PC-9 (cell line): Measurements from ENCODE around the gene DENND1A. TPM values are rescaled to one million over a fixed set of nuclear protein-coding genes. Genes with fewer than 3 reads are reported as not detected.

Source experiments
- BruUV-seq: library from RNA; stranded (reverse); fragments of 400-500 nt; replicated peaks from 2 replicates; lab custom pipeline; 2021; lab: Mats Ljungman, UMichigan
- CTCF ChIA-PET: fragments of 300-600 bp; sonication (Branson Sonifier 250); formaldehyde crosslinking; loops from one replicate; lab custom pipeline; 2022; ENCODE audit warnings: antibody characterized with exemption; lab: Charles Lee
- POLR2A ChIA-PET: fragments of 300-600 bp; sonication (Branson Sonifier 250); formaldehyde crosslinking; loops from one replicate; lab custom pipeline; 2022; ENCODE audit warnings: antibody characterized with exemption; ENCODE audit not compliant: unreplicated experiment; lab: Charles Lee
- DNase-seq, 2 experiments: peaks; one replicate each; pipeline versions ENCODE4 v3.0.0 to v3.0.0-alpha.2; 2015 to 2022; ENCODE audit warnings: mixed read lengths in 1 of 2
- H2AFZ ChIP-seq: fragments of 200-600 bp; sonication (generic); 2 replicates; pipeline ENCODE4 v1.8.1; 2017; ENCODE audit warnings: antibody characterized with exemption
- H3F3A ChIP-seq: fragments of 200-600 bp; sonication (generic); 2 replicates; pipeline ENCODE4 v1.8.1; 2017; ENCODE audit warnings: antibody characterized with exemption, mild to moderate bottlenecking, low read depth; ENCODE audit not compliant: insufficient read depth
- H3K27ac ChIP-seq: fragments of 200-600 bp; sonication (generic); 2 replicates; pipeline ENCODE4 v1.6.1; 2016; ENCODE audit warnings: mixed run types
- H3K27me3 ChIP-seq: fragments of 200-600 bp; sonication (generic); 2 replicates; pipeline ENCODE4 v1.6.1; 2016; ENCODE audit warnings: low read depth, mixed run types; ENCODE audit not compliant: insufficient read depth
- H3K36me3 ChIP-seq: fragments of 200-600 bp; sonication (generic); 2 replicates; pipeline ENCODE4 v1.6.1; 2016; ENCODE audit warnings: low read depth, mixed run types
- H3K4me1 ChIP-seq: fragments of 200-600 bp; sonication (generic); replicated peaks from 2 replicates; pipeline ENCODE4 v1.6.1; 2016; ENCODE audit warnings: mixed run types; ENCODE audit not compliant: insufficient read depth
- H3K4me2 ChIP-seq: fragments of 200-600 bp; sonication (generic); 2 replicates; pipeline ENCODE4 v1.6.1; 2017; ENCODE audit warnings: mixed run types
- H3K4me3 ChIP-seq: fragments of 200-600 bp; sonication (generic); 2 replicates; pipeline ENCODE4 v1.6.1; 2016; ENCODE audit warnings: mixed run types
- H3K79me2 ChIP-seq: fragments of 200-600 bp; sonication (generic); 2 replicates; pipeline ENCODE4 v1.6.1; 2017; ENCODE audit warnings: low read depth, mixed run types
- H3K9me2 ChIP-seq: fragments of 200-600 bp; sonication (generic); 2 replicates; pipeline ENCODE4 v1.8.1; 2017; ENCODE audit warnings: mild to moderate bottlenecking; ENCODE audit not compliant: insufficient read depth
- H3K9me3 ChIP-seq: fragments of 200-600 bp; sonication (generic); 2 replicates; pipeline ENCODE4 v1.8.1; 2016; ENCODE audit warnings: low read depth; ENCODE audit not compliant: insufficient read depth
- H4K20me1 ChIP-seq: fragments of 200-600 bp; sonication (generic); 2 replicates; pipeline ENCODE4 v1.8.1; 2017; ENCODE audit not compliant: insufficient read depth
- EZH2 ChIP-seq: fragments of 200-600 bp; sonication (generic); IDR thresholded peaks from 2 replicates; pipeline ENCODE4 v1.8.0; 2017; ENCODE audit warnings: antibody characterized with exemption, low read depth
- intact Hi-C: fragments of 100-400 bp; cut with micrococcal nuclease; formaldehyde crosslinking; loops from one replicate; pipeline ENCODE4 v1.10.0; 2022; ENCODE audit not compliant: unreplicated experiment
- total RNA-seq: library from RNA; stranded (reverse); gene quantifications from 2 replicates; pipeline ENCODE4 v1.2.3, GENCODE V29; 2021
- TF ChIP-seq, protein P1 (sequence below): fragments of 200-600 bp; sonication (generic); conservative IDR thresholded peaks from 2 replicates; pipeline ENCODE4 v1.6.1; 2017; ENCODE audit warnings: mixed run types, antibody characterized with exemption, mild to moderate bottlenecking, moderate library complexity

Gene DENND1A
- total RNA-seq, 1 experiment from 2014 or later: 37.7 TPM

DNA sequence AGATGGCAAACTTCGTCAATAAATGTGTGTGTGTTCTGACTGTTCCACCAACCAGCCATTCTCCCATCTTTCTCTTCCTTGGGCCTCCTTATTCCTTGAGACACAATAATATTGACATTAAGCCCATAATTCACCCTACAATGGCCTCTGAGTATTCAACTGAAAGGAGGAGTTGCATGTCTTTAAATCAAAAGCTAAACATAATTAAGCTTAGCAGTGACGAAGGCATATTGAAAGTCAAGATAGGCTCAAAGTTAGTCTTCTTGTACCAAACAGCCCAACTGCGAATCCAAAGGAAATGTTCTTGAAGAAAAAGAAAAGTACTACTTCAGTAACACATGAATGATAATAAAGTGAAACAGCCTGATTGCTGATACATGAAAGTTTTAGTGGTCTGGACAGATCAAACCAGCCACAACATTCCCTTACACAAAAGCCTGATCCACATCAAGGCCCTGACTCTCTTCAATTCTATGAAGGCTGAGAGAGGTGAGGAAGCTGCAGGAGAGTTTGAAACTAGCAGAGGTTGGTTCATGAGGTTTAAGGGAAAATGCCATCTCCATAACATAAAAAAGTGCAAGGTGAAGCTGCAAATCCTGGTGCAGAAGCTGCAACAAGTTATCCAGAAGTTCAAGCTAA, 81.4 kb downstream of the DENND1A start:
- POLR2A ChIA-PET: interaction anchor here (0.7 kb wide), 1 partner anchor 184 kb away, joined by 3 read pairs; no protein-coding TSS in a partner anchor
- H3K36me3 ChIP-seq: no peaks in the 10 kb centered on the region
- H3F3A ChIP-seq: no peaks in the 10 kb centered on the region
- no peaks in the 10 kb centered on the region for H3K27me3 ChIP-seq
- 0 out of 2 replicates have a peak, but pooled peaks cover 2% of the 10 kb centered on the region for H3K79me2 ChIP-seq
- H3K9me2 ChIP-seq: no peaks in the 10 kb centered on the region
- H3K4me2 ChIP-seq: no peak overlapping the region
- no TSS peak for BruUV-seq
- CTCF ChIA-PET: no interaction called here
- DNase-seq: no peak
- no peak overlapping the region for H2AFZ ChIP-seq
- H3K4me1 ChIP-seq: no peaks in the 10 kb centered on the region
- intact Hi-C loops: no loop called here
- no peaks in the 10 kb centered on the region for H4K20me1 ChIP-seq
- TF ChIP-seq, protein P1, sequence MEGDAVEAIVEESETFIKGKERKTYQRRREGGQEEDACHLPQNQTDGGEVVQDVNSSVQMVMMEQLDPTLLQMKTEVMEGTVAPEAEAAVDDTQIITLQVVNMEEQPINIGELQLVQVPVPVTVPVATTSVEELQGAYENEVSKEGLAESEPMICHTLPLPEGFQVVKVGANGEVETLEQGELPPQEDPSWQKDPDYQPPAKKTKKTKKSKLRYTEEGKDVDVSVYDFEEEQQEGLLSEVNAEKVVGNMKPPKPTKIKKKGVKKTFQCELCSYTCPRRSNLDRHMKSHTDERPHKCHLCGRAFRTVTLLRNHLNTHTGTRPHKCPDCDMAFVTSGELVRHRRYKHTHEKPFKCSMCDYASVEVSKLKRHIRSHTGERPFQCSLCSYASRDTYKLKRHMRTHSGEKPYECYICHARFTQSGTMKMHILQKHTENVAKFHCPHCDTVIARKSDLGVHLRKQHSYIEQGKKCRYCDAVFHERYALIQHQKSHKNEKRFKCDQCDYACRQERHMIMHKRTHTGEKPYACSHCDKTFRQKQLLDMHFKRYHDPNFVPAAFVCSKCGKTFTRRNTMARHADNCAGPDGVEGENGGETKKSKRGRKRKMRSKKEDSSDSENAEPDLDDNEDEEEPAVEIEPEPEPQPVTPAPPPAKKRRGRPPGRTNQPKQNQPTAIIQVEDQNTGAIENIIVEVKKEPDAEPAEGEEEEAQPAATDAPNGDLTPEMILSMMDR: no peak
- no peak for TF ChIP-seq EZH2
- peaks cover 12% of the 10 kb centered on the region for H3K9me3 ChIP-seq
- H3K4me3 ChIP-seq: no peak overlapping the region
- H3K27ac ChIP-seq: no peak overlapping the region

DNA sequence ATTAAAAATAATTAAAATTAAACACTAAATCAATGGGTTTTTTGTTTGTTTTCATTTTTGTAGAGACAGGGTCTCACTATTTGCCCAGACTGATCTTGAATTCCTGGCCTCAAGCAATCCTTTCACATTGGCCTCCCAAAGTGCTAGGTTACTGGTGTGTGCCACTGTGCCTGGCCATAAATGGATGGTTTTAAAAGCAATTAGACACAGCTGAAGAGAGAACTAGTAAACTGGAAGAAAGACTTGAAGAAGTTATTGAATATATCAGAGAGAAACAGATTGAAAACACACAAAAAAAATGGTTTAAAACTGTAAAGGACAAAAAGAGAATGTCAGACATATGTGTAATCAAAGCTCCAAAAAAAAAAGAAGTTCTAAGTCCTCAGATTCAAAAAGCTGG, 83.0 kb downstream of the DENND1A start:
- H3K9me2 ChIP-seq: no peaks in the 10 kb centered on the region
- no peaks in the 10 kb centered on the region for H3F3A ChIP-seq
- ChIA-PET CTCF (no interaction called here), POLR2A (no interaction called here)
- no peaks in the 10 kb centered on the region for H4K20me1 ChIP-seq
- 0 out of 2 replicates have a peak, but pooled peaks cover 9% of the 10 kb centered on the region for H3K79me2 ChIP-seq
- no peaks in the 10 kb centered on the region for H3K27me3 ChIP-seq
- intact Hi-C loops: no loop called here
- H2AFZ ChIP-seq: no peak overlapping the region
- H3K4me1 ChIP-seq: no peaks in the 10 kb centered on the region
- DNase-seq: no peak
- no peak overlapping the region for H3K4me2 ChIP-seq
- no peak for TF ChIP-seq EZH2
- TF ChIP-seq, protein P1: no peak
- no peaks in the 10 kb centered on the region for H3K36me3 ChIP-seq
- BruUV-seq: no TSS peak
- no peak overlapping the region for H3K27ac ChIP-seq
- H3K4me3 ChIP-seq: no peak overlapping the region
- peaks cover 12% of the 10 kb centered on the region for H3K9me3 ChIP-seq

DNA sequence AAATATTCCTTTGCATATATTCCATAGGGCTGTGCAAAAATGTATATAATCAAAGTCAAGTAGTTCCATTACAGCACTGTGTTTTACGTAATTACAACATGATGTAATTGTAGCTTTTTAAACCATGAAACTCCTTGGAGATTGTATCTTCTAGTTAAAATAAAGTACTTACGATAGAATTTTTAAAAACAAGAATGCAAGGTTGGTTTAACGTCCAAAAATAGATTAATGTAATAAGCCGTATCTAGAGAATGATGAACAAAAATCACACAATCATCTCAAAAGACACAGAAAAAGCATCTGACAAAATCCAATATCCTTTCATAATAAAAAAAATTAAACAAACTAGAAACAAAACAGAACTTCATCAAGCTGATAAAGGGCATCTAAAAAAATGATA, 86.2 kb downstream of the DENND1A start:
- no peak overlapping the region for H3K27ac ChIP-seq
- H3F3A ChIP-seq: no peaks in the 10 kb centered on the region
- no peak for TF ChIP-seq EZH2
- TF ChIP-seq, protein P1: no peak
- H3K79me2 ChIP-seq: 0 out of 2 replicates have a peak, but pooled peaks cover 12% of the 10 kb centered on the region
- no peaks in the 10 kb centered on the region for H3K9me2 ChIP-seq
- ChIA-PET CTCF (no interaction called here), POLR2A (no interaction called here)
- no peak for DNase-seq
- no TSS peak for BruUV-seq
- no peaks in the 10 kb centered on the region for H3K27me3 ChIP-seq
- H3K4me2 ChIP-seq: no peak overlapping the region
- intact Hi-C loops: no loop called here
- peaks cover 12% of the 10 kb centered on the region for H3K9me3 ChIP-seq
- H4K20me1 ChIP-seq: no peaks in the 10 kb centered on the region
- H2AFZ ChIP-seq: no peak overlapping the region
- no peak overlapping the region for H3K4me3 ChIP-seq
- no peaks in the 10 kb centered on the region for H3K4me1 ChIP-seq
- H3K36me3 ChIP-seq: no peaks in the 10 kb centered on the region
